GM18861 (cell line): ENCODE measurements around the gene SDR42E2.

ENCODE experiments used
- ATAC-seq: cut with Tn5 transposase; IDR thresholded peaks from one replicate; pipeline ENCODE4 v1.9.1; 2021; ENCODE audit not compliant: unreplicated experiment

The SDR42E2 gene

GRCh38 chr16:22240023-22240710 is 77.9 kb downstream of the SDR42E2 start:
- ATAC-seq = no peak
